SKM-1 (cell line): ENCODE data around the gene VEGFC.
A peak's percentile ranks its signal among the peaks of the same experiment; 100 is the strongest.

ENCODE experiments used
- DNase-seq: peaks from one replicate; lab custom pipeline; 2025; ENCODE audit not compliant: unreplicated experiment; lab: John Stamatoyannopoulos, UW

Gene VEGFC

DNA sequence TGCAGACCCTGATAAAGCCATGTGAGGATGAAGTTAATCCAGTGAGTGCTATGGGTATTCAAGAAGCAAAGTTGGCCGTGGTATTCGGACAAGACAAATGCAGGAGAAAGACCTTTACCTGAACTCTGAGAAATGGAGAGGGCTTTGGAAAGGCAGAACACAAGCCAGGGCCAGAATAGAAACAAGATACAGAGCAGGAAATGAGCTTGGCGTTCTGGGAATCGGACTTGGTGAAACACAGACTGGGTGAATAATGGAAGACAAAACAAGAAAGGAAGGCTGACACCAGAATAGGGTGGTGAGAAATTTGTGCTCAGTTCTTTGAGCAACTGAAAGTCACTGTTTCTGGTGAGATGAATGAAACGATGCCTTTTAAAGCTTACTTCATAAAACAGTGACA, 83.3 kb downstream of the VEGFC start:
- no peak for DNase-seq

DNA sequence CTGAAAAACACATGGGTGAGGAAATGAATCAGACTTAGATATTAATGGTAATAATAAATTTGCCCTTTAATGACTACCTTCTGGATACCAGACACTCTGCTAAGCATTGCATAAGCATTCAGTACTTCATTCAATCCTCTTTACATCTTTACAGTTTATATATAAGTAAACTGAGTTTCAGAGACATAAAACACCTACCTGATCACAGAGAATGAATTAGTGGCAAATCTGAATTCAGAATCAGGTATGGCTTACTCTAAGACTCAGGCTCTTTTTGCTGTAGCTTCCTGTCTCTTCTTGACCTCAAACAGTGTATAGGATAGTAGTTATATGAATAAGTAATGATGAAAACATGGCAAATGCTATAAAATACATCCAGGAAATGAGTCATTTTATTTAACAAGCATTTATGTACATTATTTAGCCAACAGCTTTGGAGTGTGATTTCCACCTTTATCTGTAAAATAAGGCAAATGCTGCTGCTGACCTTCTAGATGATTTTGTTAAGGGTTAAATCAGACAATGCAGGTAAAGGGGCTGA, 83.9 kb downstream of the VEGFC start:
- no peak for DNase-seq

DNA sequence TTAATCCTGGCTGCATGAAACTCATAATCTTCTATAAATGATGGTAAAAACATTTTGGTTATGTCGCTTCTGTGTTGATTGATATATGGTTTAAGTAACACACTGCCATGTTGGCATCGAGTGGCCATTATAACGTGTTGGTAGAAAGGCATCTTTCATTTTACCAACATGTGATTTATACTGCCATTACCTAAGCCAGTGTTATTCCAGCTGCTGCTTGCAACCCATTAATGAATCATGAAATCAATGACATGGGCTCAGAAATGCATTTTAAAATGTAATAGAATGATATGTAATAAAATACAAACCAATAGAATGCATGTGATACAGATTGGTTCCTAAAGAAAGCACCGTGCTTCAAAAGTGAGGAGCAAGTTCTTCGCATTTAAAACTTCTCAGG, 102.0 kb downstream of the VEGFC start:
- DNase-seq: no peak

DNA sequence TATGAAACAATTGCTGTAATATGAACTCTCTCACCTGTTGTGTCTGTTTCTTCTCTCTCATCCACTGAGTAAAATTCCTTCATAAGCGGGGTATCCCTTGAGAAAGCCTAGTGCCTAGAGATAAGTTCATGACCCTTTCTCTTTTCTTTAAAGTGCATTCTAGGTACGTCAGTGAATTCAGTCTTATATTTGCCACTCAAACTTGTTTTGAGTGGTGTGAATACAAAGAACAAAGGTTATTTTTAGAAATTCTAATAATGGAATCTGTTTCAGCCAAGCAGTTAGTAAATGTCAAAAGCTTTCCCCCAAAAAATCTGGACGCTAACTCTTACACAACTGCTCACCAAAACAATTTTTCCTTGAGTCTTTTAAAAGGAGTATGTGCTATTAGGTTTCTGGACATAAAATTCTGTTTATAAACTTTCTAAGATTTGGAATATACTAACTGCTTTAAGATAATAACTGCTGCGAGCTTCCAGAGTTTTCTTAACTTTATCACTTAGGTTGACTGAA, 112.0 kb downstream of the VEGFC start:
- no peak for DNase-seq

DNA sequence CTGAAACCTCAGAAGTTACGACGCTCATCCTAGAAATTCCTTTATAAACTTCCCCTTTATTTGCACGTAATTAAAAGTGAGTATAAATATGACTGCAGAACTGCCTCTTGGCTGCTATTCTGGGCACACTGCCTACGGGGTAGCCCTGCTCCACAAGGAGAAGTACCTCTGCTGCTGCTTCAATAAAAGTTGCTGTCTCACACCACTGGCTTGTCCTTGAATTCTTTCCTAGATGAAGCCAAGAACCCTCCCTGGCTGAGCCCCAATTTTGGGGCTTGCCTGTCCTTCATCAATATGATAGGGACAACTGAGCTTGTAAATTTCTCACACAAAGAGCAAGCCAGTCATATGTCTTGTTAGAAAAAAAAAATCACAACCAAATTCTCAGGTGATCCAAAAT, 115.8 kb downstream of the VEGFC start:
- no peak for DNase-seq

DNA sequence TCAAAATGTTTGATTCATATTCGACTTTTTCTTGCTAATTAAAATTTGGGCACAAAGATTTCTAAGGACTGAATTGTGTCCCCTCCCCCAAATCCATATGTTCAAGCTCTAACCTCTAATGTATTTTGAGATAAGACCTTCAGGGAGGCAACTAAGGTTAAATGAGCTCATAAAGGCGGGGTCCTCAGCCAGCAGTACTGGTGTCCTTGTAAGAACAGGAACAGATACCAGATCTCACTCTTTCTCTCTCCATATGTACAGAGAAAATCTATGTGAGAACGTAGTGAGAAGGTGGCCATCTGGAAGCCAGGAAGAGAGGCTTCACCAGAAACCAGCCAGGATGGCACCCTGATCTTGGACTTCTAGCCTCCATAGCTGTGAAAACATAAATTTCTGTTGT, 116.9 kb downstream of the VEGFC start:
- no peak for DNase-seq

DNA sequence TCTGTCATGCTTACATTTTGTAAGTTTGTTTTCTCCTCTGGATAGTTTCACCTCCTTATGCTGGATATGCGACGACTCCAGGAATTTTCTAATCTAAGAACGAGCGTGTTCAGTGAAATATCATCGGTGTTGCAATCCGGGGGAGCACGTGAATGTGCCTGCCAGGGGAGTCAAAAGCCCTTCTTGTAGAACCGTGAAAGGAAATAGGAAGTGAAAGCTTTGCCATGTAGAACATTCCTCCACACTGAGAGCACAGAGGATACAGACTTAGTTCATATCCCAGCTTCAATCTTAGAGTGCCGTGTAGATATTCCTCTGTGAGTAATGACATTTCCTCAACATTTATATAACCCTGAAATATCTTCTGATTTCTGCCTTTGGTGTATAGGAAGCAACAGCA, 121.2 kb downstream of the VEGFC start:
- peak; percentile 50 for DNase-seq

DNA sequence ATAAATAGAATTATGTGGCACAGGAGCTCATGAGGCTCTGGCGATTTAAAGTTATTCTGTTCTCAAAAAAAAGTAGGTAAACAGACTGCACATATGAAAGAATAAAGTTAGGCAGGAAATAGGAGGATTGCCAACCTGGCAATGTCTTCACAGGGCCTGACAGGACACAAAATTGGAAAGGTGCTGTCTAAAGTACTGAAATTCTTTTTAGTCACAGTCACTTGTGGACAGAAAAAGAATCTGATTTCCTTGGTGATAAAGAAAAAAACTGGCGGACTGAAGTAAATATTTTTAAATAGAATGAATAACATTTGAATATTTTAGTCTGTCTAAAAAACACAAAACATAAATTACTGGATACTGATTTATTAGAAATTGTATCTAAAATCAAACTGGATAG, 124.4 kb downstream of the VEGFC start:
- DNase-seq: no peak

DNA sequence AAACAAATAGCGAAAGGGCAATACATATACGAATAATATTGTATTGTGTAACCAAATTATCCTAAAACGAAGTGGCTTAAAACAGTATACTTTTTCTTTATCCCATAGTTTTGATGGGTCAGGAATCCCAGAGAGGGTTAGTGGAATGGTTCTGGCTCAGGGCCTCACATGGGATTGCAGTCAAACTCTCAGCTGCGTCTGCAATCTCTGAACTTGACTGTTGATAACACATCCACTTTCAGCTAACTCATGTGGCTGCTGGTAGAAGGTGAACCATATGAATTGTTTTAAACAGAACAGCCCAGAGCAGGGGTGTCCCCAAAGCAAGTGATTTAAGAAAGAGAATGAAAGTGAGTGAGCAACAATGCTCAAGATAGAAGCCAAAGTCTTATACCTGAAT, 127.8 kb downstream of the VEGFC start:
- no peak for DNase-seq

DNA sequence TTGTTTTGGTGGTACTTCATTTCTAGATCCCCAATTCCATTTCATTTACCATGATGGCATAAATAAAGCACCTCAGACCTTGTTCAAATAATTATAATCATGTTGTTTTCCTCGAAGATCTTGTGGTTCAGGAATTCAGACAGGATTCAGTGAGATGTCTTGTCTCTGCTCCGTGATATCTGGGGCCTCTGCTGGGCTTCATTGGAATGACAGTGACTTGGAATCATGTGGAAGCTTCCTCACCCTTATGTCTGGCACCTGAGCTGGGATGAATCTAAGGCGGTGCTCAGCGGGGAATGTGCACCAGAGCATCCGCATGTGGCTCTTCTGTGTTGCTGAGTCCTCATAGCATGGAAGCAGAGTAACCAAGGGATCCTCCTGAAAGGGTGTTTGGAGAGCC, 132.2 kb downstream of the VEGFC start:
- DNase-seq: no peak

DNA sequence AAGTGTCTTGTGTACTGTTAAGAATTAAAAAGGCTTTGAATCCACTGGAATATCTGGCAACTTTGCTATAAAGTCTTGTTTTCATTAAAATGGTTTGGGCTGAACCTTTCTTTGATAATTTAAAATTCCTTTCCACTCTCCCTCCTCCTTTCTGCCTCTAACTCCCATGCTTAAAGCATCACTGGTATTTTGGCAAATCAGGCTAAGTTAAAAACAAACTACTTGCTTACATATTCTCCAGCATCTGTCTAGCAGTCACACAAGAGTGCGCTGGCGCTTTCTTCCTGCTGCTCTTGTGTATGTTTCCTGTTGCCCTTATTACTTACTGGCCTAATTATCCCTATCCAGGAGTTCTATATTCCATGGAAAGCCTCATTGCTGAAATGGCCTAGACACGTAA, 136.6 kb downstream of the VEGFC start:
- no peak for DNase-seq

DNA sequence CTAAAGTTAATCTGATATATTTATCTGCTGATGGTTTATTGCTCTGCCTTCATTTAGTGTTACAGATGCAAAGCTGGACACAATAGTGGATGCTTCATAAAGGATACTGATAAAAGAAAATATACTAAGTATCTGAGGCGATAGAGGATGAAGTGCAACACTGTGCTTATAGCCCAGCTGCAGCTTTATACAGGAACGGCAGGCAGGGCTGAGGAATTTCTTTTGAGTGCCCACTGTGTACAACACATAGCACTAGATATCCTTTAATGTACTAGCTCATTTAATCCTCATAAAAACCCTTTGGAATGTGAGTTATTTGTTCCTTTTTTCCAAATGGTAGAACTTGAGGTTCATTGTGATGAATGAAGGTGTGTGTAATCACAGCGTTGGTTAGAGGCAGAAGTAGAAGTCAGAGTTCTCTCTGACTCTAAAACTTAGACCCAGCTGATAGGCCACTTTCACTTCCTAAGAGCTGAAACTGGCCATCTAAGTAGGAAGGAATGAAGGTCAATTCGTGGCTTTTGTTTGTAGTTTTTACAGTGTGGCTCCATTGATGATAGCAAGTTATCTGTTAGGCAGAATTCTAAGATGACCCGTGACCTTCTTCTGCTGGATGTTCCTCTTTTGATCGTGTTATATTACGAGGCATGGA, 138.0 kb downstream of the VEGFC start:
- no peak for DNase-seq

DNA sequence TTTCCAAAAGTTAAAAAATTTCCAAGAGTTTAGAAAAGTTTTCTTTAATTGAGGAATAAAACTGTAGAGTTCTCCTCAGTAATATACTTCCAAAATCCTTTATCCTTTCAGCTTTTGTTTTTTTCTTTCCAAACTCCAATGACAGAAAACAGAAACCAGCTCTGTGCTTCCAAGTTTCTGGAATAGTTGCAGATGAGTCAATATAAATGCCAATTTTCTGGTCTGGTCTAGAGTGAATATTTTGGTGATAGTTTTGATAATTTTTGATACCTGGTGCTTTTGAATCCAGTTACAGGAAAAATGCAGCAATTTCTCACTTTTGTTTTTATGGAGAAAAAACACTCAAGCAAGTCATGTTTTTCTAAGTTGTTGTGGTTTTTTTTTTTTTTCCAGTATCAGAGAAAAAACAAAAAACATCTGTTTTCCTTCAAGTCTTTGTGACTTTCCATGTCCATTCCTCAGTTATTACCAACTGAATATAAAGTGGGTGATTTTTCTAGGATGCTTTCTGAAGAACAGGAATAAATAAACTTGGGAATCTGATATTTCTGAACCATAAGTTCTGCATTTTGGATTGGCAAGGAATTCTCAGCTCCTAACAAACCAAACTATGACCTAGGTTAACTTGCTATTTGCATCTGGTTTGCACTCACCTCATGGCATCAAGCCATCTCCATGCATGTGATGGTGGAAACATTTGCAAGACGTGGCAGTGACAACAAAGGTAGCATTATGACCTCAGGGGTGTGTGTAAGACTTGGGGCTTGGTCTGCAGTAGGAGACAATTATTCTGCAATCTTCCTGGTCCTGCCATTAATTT, 139.1 kb downstream of the VEGFC start:
- no peak for DNase-seq

DNA sequence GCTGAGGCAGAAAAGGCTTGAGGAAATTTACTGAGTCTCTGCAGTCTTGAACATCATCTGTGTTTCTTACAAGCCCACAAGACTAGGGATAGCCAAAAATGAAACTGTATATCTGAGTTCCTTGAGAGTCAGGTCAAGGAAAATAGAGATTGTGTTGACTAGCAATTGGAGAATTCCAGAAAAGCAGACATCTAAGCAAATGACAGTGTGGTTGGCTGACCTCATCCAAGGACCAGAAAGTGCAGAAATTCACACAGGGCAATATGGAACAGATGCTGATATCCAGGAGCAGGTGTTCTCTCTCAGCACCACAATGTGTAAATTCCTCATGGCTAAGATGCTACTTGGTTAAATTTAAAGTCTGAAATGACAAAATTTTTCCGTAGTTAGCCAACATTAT, 146.4 kb downstream of the VEGFC start:
- no peak for DNase-seq

DNA sequence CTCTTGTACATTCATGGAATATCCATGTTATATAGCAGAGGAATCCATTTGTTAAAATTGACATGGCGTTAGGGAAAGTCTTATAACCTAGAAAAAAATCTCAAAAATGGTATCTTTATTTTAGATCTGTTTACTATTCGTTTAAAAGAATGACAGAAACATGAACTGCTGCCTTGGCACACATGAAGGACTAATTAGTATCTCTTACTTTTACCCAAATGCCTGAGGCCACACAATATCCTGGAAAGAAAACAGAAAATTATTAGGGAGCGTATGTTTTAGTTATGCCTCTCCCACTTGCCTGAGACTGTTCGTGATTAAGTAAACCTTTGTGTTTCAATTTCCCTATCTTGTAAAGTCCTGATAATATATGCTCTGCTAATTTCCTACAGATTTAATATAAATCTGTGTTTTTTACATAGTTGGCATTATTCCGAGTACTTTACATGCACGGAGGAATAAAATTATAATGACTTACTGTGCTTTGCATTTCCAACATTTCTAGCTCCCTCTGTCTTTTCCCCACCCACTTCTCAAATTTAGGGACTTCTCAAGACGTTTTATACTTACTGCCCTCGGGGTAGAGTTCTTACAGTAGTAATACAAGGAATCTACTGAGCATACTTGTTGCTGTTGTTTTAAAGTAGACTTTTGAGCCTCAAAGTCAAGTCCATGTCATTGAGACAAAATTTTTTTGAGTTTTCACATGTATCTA, 147.3 kb downstream of the VEGFC start:
- DNase-seq: no peak

DNA sequence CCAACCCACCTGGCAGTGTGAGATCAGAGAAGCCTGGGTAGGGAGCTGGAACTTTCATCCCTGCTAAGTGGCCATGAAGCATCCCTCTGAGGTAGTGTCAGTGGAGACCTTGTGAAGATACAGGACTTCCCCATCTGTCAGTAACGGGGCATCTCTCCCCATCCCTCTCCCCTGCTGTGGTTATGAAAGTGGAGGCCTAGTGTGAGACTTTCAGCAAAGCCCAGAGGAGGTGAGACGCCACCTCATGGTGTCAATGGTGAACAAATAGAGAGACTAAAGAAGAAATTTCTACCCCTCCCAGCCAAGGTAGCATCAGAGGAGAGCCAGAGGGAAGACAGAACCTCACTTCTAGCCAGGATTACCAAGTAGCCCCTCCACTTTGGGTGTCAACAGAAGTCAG, 150.2 kb downstream of the VEGFC start:
- DNase-seq: no peak

DNA sequence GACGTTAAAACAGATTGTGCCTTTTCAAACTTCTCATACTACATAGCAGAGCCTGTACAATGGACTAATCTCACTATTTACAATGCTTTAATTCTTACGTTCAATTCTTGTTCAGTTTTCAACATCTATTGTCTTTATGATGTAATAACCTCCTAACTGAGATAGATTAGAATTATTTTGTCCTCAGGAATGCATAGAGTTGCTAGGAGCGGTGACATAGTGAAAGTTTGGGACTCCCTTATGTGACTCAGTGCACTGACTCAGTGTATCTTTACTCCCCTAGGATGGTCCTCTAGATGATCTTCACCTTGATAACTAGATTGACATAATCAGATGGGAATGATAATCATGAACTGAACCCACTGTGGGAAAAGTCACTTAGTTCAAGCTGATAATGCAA, 151.5 kb downstream of the VEGFC start:
- no peak for DNase-seq

DNA sequence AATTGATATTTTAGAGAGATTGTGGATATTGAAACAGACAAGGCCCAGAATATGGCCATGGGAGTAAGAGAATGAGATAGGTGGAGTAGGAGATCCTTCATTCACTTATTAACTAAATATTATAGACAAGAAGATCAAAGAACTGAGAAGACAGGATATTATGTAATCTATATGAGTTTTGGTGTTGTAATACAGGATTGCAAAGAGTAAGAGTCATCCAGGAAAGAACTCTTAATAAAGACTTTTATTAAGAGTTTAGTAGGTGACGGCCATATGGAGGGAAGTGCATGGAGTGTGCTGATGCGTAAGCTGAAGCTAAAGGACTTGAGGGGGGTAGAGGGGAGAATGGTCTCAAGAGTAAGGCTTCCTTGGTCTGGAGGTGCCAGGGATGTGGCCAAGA, 153.7 kb downstream of the VEGFC start:
- DNase-seq: no peak

DNA sequence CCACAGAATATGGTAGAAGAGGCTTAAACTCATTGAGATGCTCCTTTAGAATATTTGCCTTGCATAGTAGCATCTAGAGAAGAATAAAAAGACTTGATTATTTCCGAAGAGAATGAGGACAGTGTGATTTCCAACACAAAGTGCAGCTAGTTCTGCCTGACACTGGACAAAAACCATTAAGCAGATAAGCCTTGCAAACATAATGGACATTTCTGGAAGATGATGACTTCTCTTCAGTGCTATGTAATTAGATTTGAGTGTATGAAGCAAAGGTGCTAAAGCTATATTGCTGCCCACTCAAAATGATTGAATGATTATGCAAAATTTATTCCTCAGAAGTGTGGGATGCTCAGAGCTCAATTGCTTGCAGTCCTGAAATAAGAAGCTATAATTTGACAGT, 156.4 kb downstream of the VEGFC start:
- no peak for DNase-seq

DNA sequence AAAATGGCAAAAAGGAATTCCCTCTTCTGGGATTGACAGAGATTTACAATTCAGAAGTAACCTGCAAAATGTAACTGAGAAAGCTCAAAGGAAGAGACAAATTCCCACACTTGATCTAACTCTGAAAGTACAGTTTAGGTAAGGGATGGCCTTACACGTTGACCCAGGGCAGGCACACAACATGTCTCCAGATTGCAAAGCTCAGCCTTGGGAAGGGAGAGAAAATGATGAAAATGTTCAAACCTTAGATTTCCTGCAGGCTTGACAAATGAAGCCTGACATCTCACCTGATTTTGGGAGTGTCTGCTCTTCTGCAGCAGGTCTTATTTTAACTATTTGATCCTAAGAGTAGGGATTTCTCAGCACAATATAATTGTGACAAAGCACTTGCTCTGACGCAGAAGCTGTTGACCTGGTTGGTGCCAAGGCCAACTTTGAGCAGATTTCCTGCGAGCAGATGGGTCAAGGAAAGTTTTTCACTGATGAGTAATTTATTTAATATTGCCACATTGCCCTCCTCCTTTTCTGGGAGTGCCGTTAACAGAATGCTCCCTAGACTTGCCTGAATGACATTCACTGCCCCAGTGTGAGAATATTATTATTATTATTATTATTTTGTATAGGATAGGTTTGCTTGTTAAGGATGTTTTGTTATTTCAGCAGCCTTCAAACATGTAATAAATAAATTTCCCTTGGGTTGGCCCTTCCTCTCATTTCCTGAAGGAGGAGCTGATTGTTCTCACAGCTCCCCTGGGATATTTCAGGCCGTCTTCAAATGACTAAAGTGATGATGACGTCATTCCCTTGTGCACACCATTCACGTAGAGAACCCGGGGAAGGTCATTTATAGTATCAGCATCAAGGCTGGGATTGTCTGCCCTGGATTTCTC, 157.1 kb downstream of the VEGFC start:
- DNase-seq: no peak
